Measurements from ENCODE around the gene ASAP2. TPM values are rescaled to one million over a fixed set of nuclear protein-coding genes. Genes with fewer than 3 reads are reported as not detected.

ASAP2 gene
- polyA plus RNA-seq, 4 donors: 10.8 to 21.9 (median 13.8) TPM

DNA sequence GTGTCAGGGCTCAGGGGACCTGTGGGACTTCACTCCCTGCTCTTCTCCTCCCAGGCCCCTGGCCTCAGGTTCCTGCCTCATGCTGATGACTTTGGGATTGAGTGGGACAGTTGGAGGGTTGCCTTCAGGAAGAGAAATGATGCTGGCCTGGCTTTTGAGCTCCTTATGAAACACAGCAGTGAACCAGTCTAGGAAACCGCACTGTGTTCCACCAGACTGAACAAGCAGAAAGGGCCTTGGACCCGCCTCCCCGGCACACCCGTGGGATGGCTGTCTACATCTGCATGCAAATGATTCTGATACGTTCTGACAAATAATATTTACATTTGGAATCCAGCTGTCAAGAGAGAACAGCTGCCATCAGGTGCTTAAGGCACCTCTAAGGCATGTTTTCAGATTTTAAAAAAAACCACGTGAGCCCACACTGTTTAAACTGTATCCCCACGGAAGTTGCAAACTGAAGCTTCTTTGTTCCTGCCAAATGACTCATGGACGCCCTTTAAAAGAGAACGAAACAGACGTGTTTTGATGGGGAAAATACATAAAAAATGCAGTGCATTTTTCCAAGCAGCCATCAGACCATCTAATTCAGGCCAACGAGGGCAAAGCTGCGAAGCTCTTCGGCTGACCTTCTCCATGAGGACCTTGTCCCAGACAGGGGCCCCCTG lies 27.6 kb upstream of the ASAP2 start:
- peaks cover 0 to 27% (median 5%) of the 10 kb centered on the region in 3 donors for H3K4me1 ChIP-seq (ENCODE audit: control insufficient read depth in 3 of 3, insufficient read depth in 2 of 3, low read depth in 1 of 3, low read length in 2 of 3)
- FAIRE-seq: no peak

DNA sequence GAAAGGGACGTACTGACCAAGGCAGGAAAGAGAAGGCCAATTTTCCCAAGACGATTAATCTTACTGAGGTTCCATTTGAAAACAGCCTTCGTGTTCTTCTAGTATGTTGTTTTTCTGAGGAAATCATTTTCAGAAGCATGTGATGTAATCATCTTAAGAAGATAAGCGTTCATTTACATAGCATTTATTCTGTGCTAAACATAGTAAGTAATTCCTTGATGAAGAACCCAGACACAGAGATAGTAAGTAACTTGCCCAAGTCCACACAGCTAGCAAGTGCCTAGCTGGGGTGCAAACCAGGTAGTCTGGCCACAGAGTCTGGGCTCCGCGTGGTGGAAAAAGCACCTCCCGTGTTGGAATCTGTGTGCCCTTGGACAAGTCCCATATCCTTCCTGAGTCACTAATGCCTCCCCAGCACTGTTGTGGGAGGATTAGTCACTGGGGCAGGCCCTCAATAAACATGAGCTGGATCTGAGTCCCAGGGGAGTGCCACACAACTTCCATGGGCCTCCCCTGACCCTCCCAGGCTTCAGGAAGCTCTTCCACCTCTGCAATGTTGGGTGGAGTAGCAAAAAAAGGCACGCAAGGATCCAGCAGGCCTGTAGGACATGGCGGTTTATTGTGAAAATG lies 26.9 kb upstream of the ASAP2 start:
- Histone ChIP-seq H3K27me3 (ENCODE audit: control insufficient read depth in 3 of 3, insufficient read depth in 3 of 3, low read length in 3 of 3) (no peaks in the 10 kb centered on the region), H3K4me1 (ENCODE audit: control insufficient read depth in 3 of 3, insufficient read depth in 2 of 3, low read depth in 1 of 3, low read length in 2 of 3) (peaks cover 0 to 33% (median 5%) of the 10 kb centered on the region in 3 donors), H3K36me3 (ENCODE audit: control insufficient read depth in 3 of 3, insufficient read depth in 2 of 3, low read depth in 1 of 3, low read length in 3 of 3) (no peaks in the 10 kb centered on the region), H3K4me3 (ENCODE audit: low read depth in 1 of 3, low read length in 3 of 3) (no peak overlapping the region), H3K9me3 (ENCODE audit: control insufficient read depth in 2 of 2, insufficient read depth in 1 of 2, low read depth in 1 of 2, low read length in 1 of 2) (peaks cover 0 to 3% of the 10 kb centered on the region in 2 donors), H3K27ac (ENCODE audit: low read depth in 1 of 3, low read length in 2 of 3) (peak overlapping the region in 2 of 3 donors; percentile 59 to 90)
- FAIRE-seq: no peak
- peak; percentile 28 to 79 for DNase-seq
- WGBS, 3 donors: 61 to 76% (median 63%) methylated on average over 9 of the region's 9 CpGs

More for the DNA sequence above, 27.6 kb upstream of the ASAP2 start:
- DNase-seq: peak; percentile 73 to 76
- Histone ChIP-seq H3K36me3 (ENCODE audit: control insufficient read depth in 3 of 3, insufficient read depth in 2 of 3, low read depth in 1 of 3, low read length in 3 of 3) (no peaks in the 10 kb centered on the region), H3K27ac (ENCODE audit: low read depth in 1 of 3, low read length in 2 of 3) (peak overlapping the region in 2 of 3 donors; percentile 59 to 90), H3K4me3 (ENCODE audit: low read depth in 1 of 3, low read length in 3 of 3) (no peak overlapping the region), H3K27me3 (ENCODE audit: control insufficient read depth in 3 of 3, insufficient read depth in 3 of 3, low read length in 3 of 3) (no peaks in the 10 kb centered on the region), H3K9me3 (ENCODE audit: control insufficient read depth in 2 of 2, insufficient read depth in 1 of 2, low read depth in 1 of 2, low read length in 1 of 2) (peaks cover 0 to 3% of the 10 kb centered on the region in 2 donors)
- 22 to 42% (median 32%) methylated on average over 13 of the region's 13 CpGs for WGBS, 3 donors

DNA sequence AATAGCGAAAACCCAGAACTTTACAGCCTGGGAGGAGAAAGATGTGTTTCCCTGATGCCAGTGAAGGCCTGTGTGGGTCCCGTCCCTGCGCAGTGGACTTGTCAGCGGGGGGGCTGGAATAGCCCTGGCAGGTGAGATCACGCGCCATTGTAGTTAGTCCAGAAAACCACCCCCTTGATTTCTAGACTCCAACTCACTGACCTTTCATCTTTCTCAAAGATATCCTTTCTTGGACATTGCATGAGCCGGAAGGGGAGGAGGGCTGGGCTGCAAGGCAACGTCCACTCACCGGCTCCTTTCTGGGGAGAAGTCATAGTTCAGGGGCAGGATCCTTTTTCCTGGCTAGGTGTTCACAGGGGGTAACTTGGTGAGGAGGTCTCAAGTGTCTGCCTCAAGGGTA lies 22.3 kb upstream of the ASAP2 start:
- no peak for FAIRE-seq
- Histone ChIP-seq H3K9me3 (ENCODE audit: control insufficient read depth in 2 of 2, insufficient read depth in 1 of 2, low read depth in 1 of 2, low read length in 1 of 2) (peaks cover 0 to 3% of the 10 kb centered on the region in 2 donors), H3K36me3 (ENCODE audit: control insufficient read depth in 3 of 3, insufficient read depth in 2 of 3, low read depth in 1 of 3, low read length in 3 of 3) (no peaks in the 10 kb centered on the region), H3K4me1 (ENCODE audit: control insufficient read depth in 3 of 3, insufficient read depth in 2 of 3, low read depth in 1 of 3, low read length in 2 of 3) (peaks cover 0 to 20% (median 0%) of the 10 kb centered on the region in 3 donors), H3K4me3 (ENCODE audit: low read depth in 1 of 3, low read length in 3 of 3) (no peak overlapping the region), H3K27me3 (ENCODE audit: control insufficient read depth in 3 of 3, insufficient read depth in 3 of 3, low read length in 3 of 3) (no peaks in the 10 kb centered on the region), H3K27ac (ENCODE audit: low read depth in 1 of 3, low read length in 2 of 3) (peak overlapping the region in 1 of 3 donors; percentile 18)
- peak in 1 of 2 donors; percentile 50 for DNase-seq
- 83 to 88% (median 86%) methylated on average over 9 of the region's 9 CpGs for WGBS, 3 donors

DNA sequence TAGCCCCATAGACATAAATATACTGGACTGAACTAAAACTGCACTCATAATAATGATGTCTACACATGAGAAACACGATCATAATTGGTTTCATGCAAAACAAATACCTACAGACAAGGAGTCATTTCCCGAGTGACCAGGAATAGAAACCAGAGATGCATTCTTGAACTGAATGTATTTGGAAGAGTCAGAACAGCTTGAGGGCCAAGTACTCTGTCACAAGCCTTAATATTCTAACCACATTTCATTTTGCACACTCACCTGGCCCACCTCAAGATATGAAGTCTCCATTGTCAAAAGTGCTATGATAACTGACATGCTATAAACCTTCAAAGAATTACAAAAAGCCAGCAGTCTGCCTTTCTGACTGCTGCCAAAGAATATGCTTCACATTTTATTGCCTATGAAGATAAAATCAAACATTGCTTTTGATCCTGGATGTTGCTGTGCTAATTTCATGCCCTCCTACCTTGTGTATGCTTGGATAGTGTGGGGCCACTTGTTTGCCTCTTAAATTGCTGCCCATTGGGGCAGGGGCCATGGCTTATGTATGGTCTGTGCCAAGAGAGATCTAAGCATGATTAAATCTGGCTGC lies 18.9 kb upstream of the ASAP2 start:
- no peaks in the 10 kb centered on the region for H3K9me3 ChIP-seq (ENCODE audit: control insufficient read depth in 2 of 2, insufficient read depth in 1 of 2, low read depth in 1 of 2, low read length in 1 of 2)
- no peak for FAIRE-seq

DNA sequence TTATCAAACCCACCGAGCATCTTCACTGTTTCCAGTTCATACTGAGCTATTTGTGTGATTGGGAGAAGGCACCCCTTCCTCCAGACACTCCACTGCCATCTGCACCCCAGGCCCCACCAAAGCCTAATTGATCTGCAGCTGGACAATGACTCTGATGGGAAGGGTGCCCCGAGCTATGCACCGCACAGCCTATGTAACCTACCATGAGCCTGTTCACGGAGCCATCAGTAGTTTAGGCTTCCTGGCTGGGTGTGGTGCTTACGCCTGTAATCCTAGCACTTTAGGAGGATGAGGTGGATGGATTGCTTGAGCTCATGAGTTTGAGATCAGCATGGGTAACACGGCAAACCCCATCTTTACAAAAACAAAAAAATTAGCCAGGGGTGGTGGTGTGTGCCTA lies 17.8 kb upstream of the ASAP2 start:
- 76 to 85% (median 81%) methylated on average over 6 of the region's 6 CpGs for WGBS, 3 donors
- H3K9me3 ChIP-seq (ENCODE audit: control insufficient read depth in 2 of 2, insufficient read depth in 1 of 2, low read depth in 1 of 2, low read length in 1 of 2): no peaks in the 10 kb centered on the region
- no peaks in the 10 kb centered on the region for H3K36me3 ChIP-seq (ENCODE audit: control insufficient read depth in 3 of 3, insufficient read depth in 2 of 3, low read depth in 1 of 3, low read length in 3 of 3)
- H3K27me3 ChIP-seq (ENCODE audit: control insufficient read depth in 3 of 3, insufficient read depth in 3 of 3, low read length in 3 of 3): no peaks in the 10 kb centered on the region
- DNase-seq: no peak
- H3K27ac ChIP-seq (ENCODE audit: low read depth in 1 of 3, low read length in 2 of 3): no peak overlapping the region
- H3K4me1 ChIP-seq (ENCODE audit: control insufficient read depth in 3 of 3, insufficient read depth in 2 of 3, low read depth in 1 of 3, low read length in 2 of 3): peaks cover 0 to 11% (median 0%) of the 10 kb centered on the region in 3 donors
- no peak for FAIRE-seq
- no peak overlapping the region for H3K4me3 ChIP-seq (ENCODE audit: low read depth in 1 of 3, low read length in 3 of 3)

More for the DNA sequence above, 18.9 kb upstream of the ASAP2 start:
- Histone ChIP-seq H3K4me1 (ENCODE audit: control insufficient read depth in 3 of 3, insufficient read depth in 2 of 3, low read depth in 1 of 3, low read length in 2 of 3) (peaks cover 0 to 12% (median 0%) of the 10 kb centered on the region in 3 donors), H3K36me3 (ENCODE audit: control insufficient read depth in 3 of 3, insufficient read depth in 2 of 3, low read depth in 1 of 3, low read length in 3 of 3) (no peaks in the 10 kb centered on the region), H3K27me3 (ENCODE audit: control insufficient read depth in 3 of 3, insufficient read depth in 3 of 3, low read length in 3 of 3) (no peaks in the 10 kb centered on the region), H3K4me3 (ENCODE audit: low read depth in 1 of 3, low read length in 3 of 3) (no peak overlapping the region), H3K27ac (ENCODE audit: low read depth in 1 of 3, low read length in 2 of 3) (no peak overlapping the region)
- DNase-seq: no peak
- 5 to 56% (median 33%) methylated on average over 2 of the region's 2 CpGs for WGBS, 3 donors

DNA sequence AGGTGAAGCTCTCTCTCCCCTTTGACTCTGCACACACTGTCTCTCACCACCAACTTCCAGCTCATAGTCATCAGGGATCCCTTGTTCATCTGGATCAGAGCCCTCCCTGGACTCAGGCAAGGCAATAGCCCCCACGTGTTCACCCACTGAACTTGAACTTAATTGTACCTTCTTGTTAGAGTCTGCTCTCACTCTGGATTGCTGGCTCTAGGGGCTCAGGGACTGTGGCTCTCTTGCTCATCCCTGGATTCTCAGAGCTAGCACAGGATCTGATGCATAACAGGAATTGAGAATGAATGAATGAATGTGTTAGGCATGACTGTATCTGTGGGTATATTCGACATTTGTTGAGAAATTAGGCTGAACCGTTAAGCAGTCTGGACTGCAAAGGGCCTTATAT lies 16.7 kb upstream of the ASAP2 start:
- Histone ChIP-seq H3K36me3 (ENCODE audit: control insufficient read depth in 3 of 3, insufficient read depth in 2 of 3, low read depth in 1 of 3, low read length in 3 of 3) (no peaks in the 10 kb centered on the region), H3K9me3 (ENCODE audit: control insufficient read depth in 2 of 2, insufficient read depth in 1 of 2, low read depth in 1 of 2, low read length in 1 of 2) (no peaks in the 10 kb centered on the region), H3K27me3 (ENCODE audit: control insufficient read depth in 3 of 3, insufficient read depth in 3 of 3, low read length in 3 of 3) (no peaks in the 10 kb centered on the region), H3K27ac (ENCODE audit: low read depth in 1 of 3, low read length in 2 of 3) (no peak overlapping the region), H3K4me3 (ENCODE audit: low read depth in 1 of 3, low read length in 3 of 3) (no peak overlapping the region), H3K4me1 (ENCODE audit: control insufficient read depth in 3 of 3, insufficient read depth in 2 of 3, low read depth in 1 of 3, low read length in 2 of 3) (peaks cover 0 to under 1% (median 0%) of the 10 kb centered on the region in 3 donors)
- 66 to 81% (median 74%) methylated on average over 3 of the region's 3 CpGs for WGBS, 3 donors
- no peak for DNase-seq
- no peak for FAIRE-seq

DNA sequence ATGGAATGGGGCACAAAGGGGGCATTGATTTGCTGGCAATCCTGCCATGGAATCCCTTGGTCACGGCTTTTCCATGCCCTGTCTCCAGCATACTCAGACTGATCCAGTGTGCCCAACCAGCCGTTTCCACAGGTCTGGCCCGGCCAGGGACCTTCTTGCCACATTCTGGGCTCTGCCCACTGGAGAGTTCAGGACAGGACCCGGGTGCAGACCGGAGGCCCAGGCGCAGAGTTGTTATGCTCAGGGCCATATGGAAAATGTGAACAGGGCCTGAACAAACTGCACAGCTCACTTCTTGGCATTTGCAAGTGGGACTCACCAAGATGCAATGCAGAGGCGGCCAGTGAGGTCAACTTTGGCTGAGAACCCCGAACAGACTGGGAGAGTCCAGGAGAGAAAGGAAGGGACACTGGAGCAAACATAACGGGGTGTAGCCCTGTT lies 15.6 kb upstream of the ASAP2 start:
- DNase-seq (no peak), FAIRE-seq (no peak)
- H3K9me3 ChIP-seq (ENCODE audit: control insufficient read depth in 2 of 2, insufficient read depth in 1 of 2, low read depth in 1 of 2, low read length in 1 of 2): no peaks in the 10 kb centered on the region
- no peaks in the 10 kb centered on the region for H3K36me3 ChIP-seq (ENCODE audit: control insufficient read depth in 3 of 3, insufficient read depth in 2 of 3, low read depth in 1 of 3, low read length in 3 of 3)
- no peaks in the 10 kb centered on the region for H3K4me1 ChIP-seq (ENCODE audit: control insufficient read depth in 3 of 3, insufficient read depth in 2 of 3, low read depth in 1 of 3, low read length in 2 of 3)
- WGBS, 3 donors: 51 to 70% (median 69%) methylated on average over 9 of the region's 9 CpGs
- peak overlapping the region in 1 of 3 donors; percentile 46 for H3K27ac ChIP-seq (ENCODE audit: low read depth in 1 of 3, low read length in 2 of 3)
- H3K27me3 ChIP-seq (ENCODE audit: control insufficient read depth in 3 of 3, insufficient read depth in 3 of 3, low read length in 3 of 3): no peaks in the 10 kb centered on the region
- H3K4me3 ChIP-seq (ENCODE audit: low read depth in 1 of 3, low read length in 3 of 3): no peak overlapping the region

DNA sequence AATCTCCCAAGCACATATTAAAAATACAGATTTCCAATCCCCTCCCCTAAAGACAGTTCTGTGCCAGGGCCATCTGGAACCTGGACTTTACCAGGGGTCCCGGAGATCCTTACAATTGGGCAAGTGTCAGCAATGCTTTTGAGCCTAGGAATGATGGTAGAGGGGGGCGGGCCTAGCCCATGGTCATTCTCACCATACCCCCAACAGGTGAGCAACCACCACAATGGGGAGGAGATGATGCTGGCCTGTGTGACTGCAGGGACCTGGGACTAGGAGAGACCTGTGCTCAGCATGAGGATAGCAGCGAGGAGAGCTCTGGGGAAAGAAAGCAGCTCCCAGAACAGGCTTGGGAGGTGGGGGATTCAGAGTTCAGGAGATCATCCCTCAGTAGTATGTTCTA lies 13.9 kb upstream of the ASAP2 start:
- Histone ChIP-seq H3K4me1 (ENCODE audit: control insufficient read depth in 3 of 3, insufficient read depth in 2 of 3, low read depth in 1 of 3, low read length in 2 of 3) (no peaks in the 10 kb centered on the region), H3K27me3 (ENCODE audit: control insufficient read depth in 3 of 3, insufficient read depth in 3 of 3, low read length in 3 of 3) (no peaks in the 10 kb centered on the region), H3K27ac (ENCODE audit: low read depth in 1 of 3, low read length in 2 of 3) (no peak overlapping the region), H3K36me3 (ENCODE audit: control insufficient read depth in 3 of 3, insufficient read depth in 2 of 3, low read depth in 1 of 3, low read length in 3 of 3) (no peaks in the 10 kb centered on the region), H3K4me3 (ENCODE audit: low read depth in 1 of 3, low read length in 3 of 3) (no peak overlapping the region), H3K9me3 (ENCODE audit: control insufficient read depth in 2 of 2, insufficient read depth in 1 of 2, low read depth in 1 of 2, low read length in 1 of 2) (no peaks in the 10 kb centered on the region)
- FAIRE-seq (no peak), DNase-seq (no peak)
- 92 to 97% (median 94%) methylated on average over 3 of the region's 3 CpGs for WGBS, 3 donors

Measured in small intestine (tissue), 7 donors.